Measurements from ENCODE around the gene TMEM94.

Gene TMEM94

GRCh38 chr17:75509528-75510258 is 53.3 kb downstream of the TMEM94 start:
- Mint-ChIP-seq H3K4me1 (ENCODE audit: low read depth) (peaks cover 7% of the 10 kb centered on the region), H3K27me3 (peaks cover 21% of the 10 kb centered on the region), H3K36me3 (ENCODE audit: low read depth) (no peaks in the 10 kb centered on the region), H3K4me3 (no peak overlapping the region), H3K9me3 (no peaks in the 10 kb centered on the region), H3K27ac (no peak overlapping the region)
- intact Hi-C loops (cut with micrococcal nuclease): no loop called here

- Mint-ChIP-seq H3K27me3 (peaks cover 28% of the 10 kb centered on the region), H3K4me3 (no peak overlapping the region), H3K27ac (no peak overlapping the region), H3K36me3 (ENCODE audit: low read depth) (no peaks in the 10 kb centered on the region), H3K9me3 (no peaks in the 10 kb centered on the region), H3K4me1 (ENCODE audit: low read depth) (peaks cover 7% of the 10 kb centered on the region)
- intact Hi-C loops (cut with micrococcal nuclease): no loop called here
Observed at GRCh38 chr17:75511270-75511609, 54.8 kb downstream of the TMEM94 start.

GRCh38 chr17:75511610-75512575 is 55.5 kb downstream of the TMEM94 start:
- no peaks in the 10 kb centered on the region for H3K36me3 Mint-ChIP-seq (ENCODE audit: low read depth)

GRCh38 chr17:75512926-75513640 is 56.6 kb downstream of the TMEM94 start:
- Mint-ChIP-seq H3K4me3 (no peak overlapping the region), H3K36me3 (ENCODE audit: low read depth) (no peaks in the 10 kb centered on the region), H3K9me3 (no peaks in the 10 kb centered on the region), H3K4me1 (ENCODE audit: low read depth) (peaks cover 19% of the 10 kb centered on the region), H3K27ac (no peak overlapping the region), H3K27me3 (peaks cover 42% of the 10 kb centered on the region)
- intact Hi-C loops (cut with micrococcal nuclease): no loop called here

More at GRCh38 chr17:75511610-75512575, 55.5 kb downstream of the TMEM94 start:
- Mint-ChIP-seq H3K4me1 (ENCODE audit: low read depth) (peaks cover 7% of the 10 kb centered on the region), H3K27me3 (peaks cover 30% of the 10 kb centered on the region), H3K27ac (no peak overlapping the region), H3K4me3 (no peak overlapping the region), H3K9me3 (no peaks in the 10 kb centered on the region)
- intact Hi-C loops (cut with micrococcal nuclease): no loop called here

GRCh38 chr17:75513641-75514000 is 57.2 kb downstream of the TMEM94 start:
- intact Hi-C loops (cut with micrococcal nuclease): no loop called here
- Mint-ChIP-seq H3K27ac (no peak overlapping the region), H3K27me3 (peaks cover 44% of the 10 kb centered on the region), H3K36me3 (ENCODE audit: low read depth) (no peaks in the 10 kb centered on the region), H3K4me1 (ENCODE audit: low read depth) (peaks cover 24% of the 10 kb centered on the region), H3K4me3 (no peak overlapping the region), H3K9me3 (no peaks in the 10 kb centered on the region)

- Mint-ChIP-seq H3K4me3 (peak overlapping the region; percentile 34), H3K4me1 (ENCODE audit: low read depth) (peaks cover 26% of the 10 kb centered on the region), H3K9me3 (no peaks in the 10 kb centered on the region), H3K27ac (no peak overlapping the region), H3K36me3 (ENCODE audit: low read depth) (no peaks in the 10 kb centered on the region), H3K27me3 (peaks cover 44% of the 10 kb centered on the region)
- intact Hi-C loops (cut with micrococcal nuclease): no loop called here
Observed at GRCh38 chr17:75514299-75514918, 58.0 kb downstream of the TMEM94 start.

GRCh38 chr17:75514919-75515495 is 58.6 kb downstream of the TMEM94 start:
- intact Hi-C loops (cut with micrococcal nuclease): loop anchor here (5.0 kb wide), 1 partner anchor 88 kb away; no protein-coding TSS in a partner anchor
- Mint-ChIP-seq H3K27ac (no peak overlapping the region), H3K4me1 (ENCODE audit: low read depth) (peaks cover 26% of the 10 kb centered on the region), H3K9me3 (no peaks in the 10 kb centered on the region), H3K4me3 (peak overlapping the region; percentile 83), H3K27me3 (peaks cover 40% of the 10 kb centered on the region), H3K36me3 (ENCODE audit: low read depth) (no peaks in the 10 kb centered on the region)

GRCh38 chr17:75515496-75516254 is 59.2 kb downstream of the TMEM94 start, which contains the start of gene CASKIN2:
CASKIN2 (minus strand) TSS chr17:75515537; CDS start chr17:75513804, 1,733 bp downstream.
- Mint-ChIP-seq H3K4me1 (ENCODE audit: low read depth) (peaks cover 26% of the 10 kb centered on the region), H3K4me3 (peak within 1 kb of the TSS; percentile 83), H3K36me3 (ENCODE audit: low read depth) (no peaks in the 10 kb centered on the region), H3K9me3 (no peaks in the 10 kb centered on the region), H3K27ac (peak within 1 kb of the TSS; percentile 59), H3K27me3 (peaks cover 40% of the 10 kb centered on the region)
- intact Hi-C loops (cut with micrococcal nuclease): loop anchor here (2.0 to 5.0 kb wide), 2 partner anchors 73 to 88 kb away; no protein-coding TSS in a partner anchor

GRCh38 chr17:75516255-75516618 is 59.8 kb downstream of the TMEM94 start, which contains the start of gene TSEN54:
TSEN54 (plus strand) TSS chr17:75516528; CDS start chr17:75516561, 33 bp downstream.
- Mint-ChIP-seq H3K36me3 (ENCODE audit: low read depth) (no peaks in the 10 kb centered on the region), H3K9me3 (no peaks in the 10 kb centered on the region), H3K27ac (peak within 1 kb of the TSS; percentile 59), H3K4me1 (ENCODE audit: low read depth) (peaks cover 26% of the 10 kb centered on the region), H3K4me3 (peak within 1 kb of the TSS; percentile 83), H3K27me3 (peaks cover 40% of the 10 kb centered on the region)
- intact Hi-C loops (cut with micrococcal nuclease): loop anchor here (2.0 to 5.0 kb wide), 2 partner anchors 73 to 89 kb away; no protein-coding TSS in a partner anchor

GRCh38 chr17:75516619-75517296 is 60.3 kb downstream of the TMEM94 start:
- H3K27ac Mint-ChIP-seq: peak overlapping the region; percentile 55
- peaks cover 26% of the 10 kb centered on the region for H3K4me1 Mint-ChIP-seq (ENCODE audit: low read depth)
- peak overlapping the region; percentile 77 for H3K4me3 Mint-ChIP-seq
- no peaks in the 10 kb centered on the region for H3K9me3 Mint-ChIP-seq
- intact Hi-C loops (cut with micrococcal nuclease): loop anchor here (2.0 to 5.0 kb wide), 2 partner anchors 72 to 89 kb away; no protein-coding TSS in a partner anchor
- peaks cover 40% of the 10 kb centered on the region for H3K27me3 Mint-ChIP-seq
- H3K36me3 Mint-ChIP-seq (ENCODE audit: low read depth): peaks cover 2% of the 10 kb centered on the region

GRCh38 chr17:75517297-75517865 is 60.9 kb downstream of the TMEM94 start:
- Mint-ChIP-seq H3K4me1 (ENCODE audit: low read depth) (peaks cover 23% of the 10 kb centered on the region), H3K27me3 (peaks cover 37% of the 10 kb centered on the region), H3K27ac (no peak overlapping the region), H3K36me3 (ENCODE audit: low read depth) (peaks cover 9% of the 10 kb centered on the region), H3K9me3 (no peaks in the 10 kb centered on the region), H3K4me3 (peak overlapping the region; percentile 77)
- intact Hi-C loops (cut with micrococcal nuclease): loop anchor here (2.0 to 5.0 kb wide), 2 partner anchors 71 to 90 kb away; no protein-coding TSS in a partner anchor
